Measurements from ENCODE around the gene FNDC3B. TPM values are rescaled to one million over a fixed set of nuclear protein-coding genes. Genes with fewer than 3 reads are reported as not detected.

The FNDC3B gene
- total RNA-seq, 4 donors from 2014 or later, result 23.9 to 61.9 (median 37.0) TPM

DNA sequence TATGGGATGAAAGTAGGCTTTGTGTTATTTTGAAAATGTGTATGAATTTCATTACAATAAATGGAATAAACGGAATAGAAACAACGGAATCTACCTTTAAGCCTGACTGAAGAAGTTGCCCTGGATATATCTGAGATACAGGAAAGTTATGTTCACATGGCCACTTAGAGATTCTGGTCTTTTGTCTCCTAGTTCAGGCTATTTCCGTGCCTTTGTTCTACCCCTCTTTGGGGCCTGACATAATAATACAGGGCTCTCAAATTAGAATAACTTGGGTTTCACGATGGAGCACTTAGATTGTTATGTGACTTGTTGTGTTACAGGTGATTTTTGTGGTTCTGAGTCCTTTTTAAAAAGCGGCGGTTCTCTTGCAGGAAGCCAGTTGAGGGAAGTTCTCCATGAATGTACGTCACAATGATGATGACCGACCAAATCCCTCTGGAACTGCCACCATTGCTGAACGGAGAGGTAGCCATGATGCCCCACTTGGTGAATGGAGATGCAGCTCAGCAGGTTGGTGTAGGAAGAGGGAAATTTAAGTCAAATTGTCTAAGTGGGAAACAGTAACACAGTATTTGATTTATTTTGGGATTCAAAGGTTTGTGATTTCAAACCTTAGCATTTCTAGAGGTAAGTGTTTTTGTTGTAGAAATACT, 72.8 kb downstream of the FNDC3B start:
- no peak overlapping the region for H3K4me3 ChIP-seq
- H3K27ac ChIP-seq, result no peak overlapping the region
- WGBS, result 96% methylated on average over 9 of the region's 9 CpGs
- H3K4me1 ChIP-seq, result peaks cover 16% of the 10 kb centered on the region
- TF ChIP-seq, protein P1, sequence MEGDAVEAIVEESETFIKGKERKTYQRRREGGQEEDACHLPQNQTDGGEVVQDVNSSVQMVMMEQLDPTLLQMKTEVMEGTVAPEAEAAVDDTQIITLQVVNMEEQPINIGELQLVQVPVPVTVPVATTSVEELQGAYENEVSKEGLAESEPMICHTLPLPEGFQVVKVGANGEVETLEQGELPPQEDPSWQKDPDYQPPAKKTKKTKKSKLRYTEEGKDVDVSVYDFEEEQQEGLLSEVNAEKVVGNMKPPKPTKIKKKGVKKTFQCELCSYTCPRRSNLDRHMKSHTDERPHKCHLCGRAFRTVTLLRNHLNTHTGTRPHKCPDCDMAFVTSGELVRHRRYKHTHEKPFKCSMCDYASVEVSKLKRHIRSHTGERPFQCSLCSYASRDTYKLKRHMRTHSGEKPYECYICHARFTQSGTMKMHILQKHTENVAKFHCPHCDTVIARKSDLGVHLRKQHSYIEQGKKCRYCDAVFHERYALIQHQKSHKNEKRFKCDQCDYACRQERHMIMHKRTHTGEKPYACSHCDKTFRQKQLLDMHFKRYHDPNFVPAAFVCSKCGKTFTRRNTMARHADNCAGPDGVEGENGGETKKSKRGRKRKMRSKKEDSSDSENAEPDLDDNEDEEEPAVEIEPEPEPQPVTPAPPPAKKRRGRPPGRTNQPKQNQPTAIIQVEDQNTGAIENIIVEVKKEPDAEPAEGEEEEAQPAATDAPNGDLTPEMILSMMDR (IDR thresholded peaks at IDR 0.05), result no peak
- TF ChIP-seq EP300 (IDR thresholded peaks at IDR 0.05) (no peak), POLR2A (IDR thresholded peaks at IDR 0.05) (no peak), POLR2AphosphoS5 (IDR thresholded peaks at IDR 0.05) (no peak)
- DNase-seq (ENCODE audit: low spot score in 2 of 2), result no peak
- H3K36me3 ChIP-seq, result peaks cover 27% of the 10 kb centered on the region
- H3K9me3 ChIP-seq, result no peaks in the 10 kb centered on the region
- H3K27me3 ChIP-seq, result no peaks in the 10 kb centered on the region

DNA sequence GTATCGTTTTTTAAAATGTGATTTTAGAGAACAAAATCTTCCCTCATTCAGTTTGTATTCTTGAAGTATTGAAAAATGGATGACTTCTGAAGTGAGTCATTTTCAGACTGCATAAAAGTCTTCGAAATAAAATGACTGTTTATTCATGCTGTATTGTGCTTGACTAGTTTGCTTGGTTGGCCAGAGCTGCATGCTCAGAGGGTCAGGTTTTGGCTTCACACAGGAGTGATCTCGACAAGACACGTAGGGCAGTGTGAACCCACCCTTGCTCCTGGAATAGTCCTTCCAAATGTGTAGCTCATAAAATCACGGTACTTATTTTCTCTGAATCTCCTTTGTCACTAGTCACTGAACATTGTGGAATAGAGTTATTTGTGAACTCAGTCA, 73.3 kb downstream of the FNDC3B start:
- 75% methylated on average over 5 of the region's 5 CpGs for WGBS

GRCh38 chr3:172113710-172114109, 74.3 kb downstream of the FNDC3B start:
- no peak overlapping the region for H3K4me3 ChIP-seq
- no peak for TF ChIP-seq POLR2A (IDR thresholded peaks at IDR 0.05)
- no peak for TF ChIP-seq POLR2AphosphoS5 (IDR thresholded peaks at IDR 0.05)
- no peak for TF ChIP-seq EP300 (IDR thresholded peaks at IDR 0.05)
- TF ChIP-seq, protein P1 (IDR thresholded peaks at IDR 0.05), result no peak
- H3K36me3 ChIP-seq, result peaks cover 31% of the 10 kb centered on the region
- WGBS, result 98% methylated on average over 5 of the region's 5 CpGs
- H3K27me3 ChIP-seq, result no peaks in the 10 kb centered on the region
- H3K4me1 ChIP-seq, result peaks cover 7% of the 10 kb centered on the region
- no peak for DNase-seq (ENCODE audit: low spot score in 2 of 2)
- no peak overlapping the region for H3K27ac ChIP-seq
- no peaks in the 10 kb centered on the region for H3K9me3 ChIP-seq

More for the DNA sequence above, 73.3 kb downstream of the FNDC3B start:
- Histone ChIP-seq H3K27me3 (no peaks in the 10 kb centered on the region), H3K36me3 (peaks cover 30% of the 10 kb centered on the region), H3K4me3 (no peak overlapping the region), H3K27ac (no peak overlapping the region), H3K9me3 (no peaks in the 10 kb centered on the region), H3K4me1 (peaks cover 13% of the 10 kb centered on the region)
- DNase-seq (ENCODE audit: low spot score in 2 of 2), result no peak
- TF ChIP-seq EP300 (IDR thresholded peaks at IDR 0.05) (no peak), POLR2AphosphoS5 (IDR thresholded peaks at IDR 0.05) (no peak), POLR2A (IDR thresholded peaks at IDR 0.05) (no peak)
- TF ChIP-seq, protein P1 (IDR thresholded peaks at IDR 0.05), result no peak

- no peaks in the 10 kb centered on the region for H3K9me3 ChIP-seq
- H3K4me3 ChIP-seq, result no peak overlapping the region
- DNase-seq (ENCODE audit: low spot score in 2 of 2), result no peak
- TF ChIP-seq, protein P1 (IDR thresholded peaks at IDR 0.05), result no peak
- TF ChIP-seq EP300 (IDR thresholded peaks at IDR 0.05) (no peak), POLR2A (IDR thresholded peaks at IDR 0.05) (no peak), POLR2AphosphoS5 (IDR thresholded peaks at IDR 0.05) (no peak)
- WGBS, result 100% methylated on average over 1 of the region's 1 CpG
- no peak overlapping the region for H3K27ac ChIP-seq
- no peaks in the 10 kb centered on the region for H3K27me3 ChIP-seq
- peaks cover 31% of the 10 kb centered on the region for H3K36me3 ChIP-seq
- H3K4me1 ChIP-seq, result peaks cover 7% of the 10 kb centered on the region
Measured at GRCh38 chr3:172115059-172115458, 75.7 kb downstream of the FNDC3B start.

GRCh38 chr3:172115787-172116186, 76.4 kb downstream of the FNDC3B start:
- TF ChIP-seq EP300 (IDR thresholded peaks at IDR 0.05) (no peak), POLR2A (IDR thresholded peaks at IDR 0.05) (no peak)
- TF ChIP-seq, protein P1 (IDR thresholded peaks at IDR 0.05), result no peak
- peaks cover 7% of the 10 kb centered on the region for H3K4me1 ChIP-seq
- H3K9me3 ChIP-seq, result no peaks in the 10 kb centered on the region
- peaks cover 31% of the 10 kb centered on the region for H3K36me3 ChIP-seq
- 62% methylated on average over 4 of the region's 4 CpGs for WGBS
- H3K27ac ChIP-seq, result no peak overlapping the region
- no peaks in the 10 kb centered on the region for H3K27me3 ChIP-seq
- no peak overlapping the region for H3K4me3 ChIP-seq
- DNase-seq (ENCODE audit: low spot score in 2 of 2), result no peak

All from suprapubic skin (tissue), 4 donors.